ENCODE results near the gene ACOX1.

The ACOX1 gene

DNA sequence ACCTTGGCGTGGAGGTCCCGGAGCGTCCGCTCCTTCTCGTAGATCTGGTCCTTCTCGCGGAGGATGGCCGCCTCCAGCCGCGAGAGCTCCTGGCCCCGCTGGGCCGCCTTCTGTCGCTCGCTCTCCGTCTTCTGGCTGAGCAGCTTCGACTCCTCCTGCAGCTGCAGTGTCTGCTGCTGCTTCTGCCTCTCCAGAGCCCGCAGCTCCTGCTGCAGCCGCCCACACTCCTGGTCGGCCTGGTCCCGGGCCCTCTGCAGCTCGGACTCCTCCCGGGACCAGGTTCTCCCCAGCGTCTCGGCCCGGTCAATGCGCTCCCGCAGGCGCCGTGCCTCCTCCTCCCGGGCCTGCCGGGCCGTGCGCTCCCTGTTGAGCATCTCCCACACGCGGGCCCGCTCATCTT lies 29.2 kb upstream of the ACOX1 start:
- no peak for DNase-seq

DNA sequence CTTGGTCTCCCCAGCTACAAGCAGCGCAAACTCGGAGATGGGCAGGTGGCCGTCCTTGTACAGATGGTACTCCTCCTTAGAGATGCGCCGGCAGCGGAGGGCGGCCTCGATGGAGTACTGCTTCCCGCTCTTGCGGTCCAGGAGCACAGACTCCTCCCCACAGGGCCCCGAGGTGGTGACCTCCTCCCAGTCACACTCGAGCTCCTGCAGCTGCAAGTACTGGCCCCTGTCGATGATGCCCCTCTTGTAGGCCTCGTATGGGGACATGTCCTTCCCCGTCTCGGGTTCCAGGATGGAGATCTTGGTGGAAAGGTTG lies 28.8 kb upstream of the ACOX1 start:
- no peak for DNase-seq

DNA sequence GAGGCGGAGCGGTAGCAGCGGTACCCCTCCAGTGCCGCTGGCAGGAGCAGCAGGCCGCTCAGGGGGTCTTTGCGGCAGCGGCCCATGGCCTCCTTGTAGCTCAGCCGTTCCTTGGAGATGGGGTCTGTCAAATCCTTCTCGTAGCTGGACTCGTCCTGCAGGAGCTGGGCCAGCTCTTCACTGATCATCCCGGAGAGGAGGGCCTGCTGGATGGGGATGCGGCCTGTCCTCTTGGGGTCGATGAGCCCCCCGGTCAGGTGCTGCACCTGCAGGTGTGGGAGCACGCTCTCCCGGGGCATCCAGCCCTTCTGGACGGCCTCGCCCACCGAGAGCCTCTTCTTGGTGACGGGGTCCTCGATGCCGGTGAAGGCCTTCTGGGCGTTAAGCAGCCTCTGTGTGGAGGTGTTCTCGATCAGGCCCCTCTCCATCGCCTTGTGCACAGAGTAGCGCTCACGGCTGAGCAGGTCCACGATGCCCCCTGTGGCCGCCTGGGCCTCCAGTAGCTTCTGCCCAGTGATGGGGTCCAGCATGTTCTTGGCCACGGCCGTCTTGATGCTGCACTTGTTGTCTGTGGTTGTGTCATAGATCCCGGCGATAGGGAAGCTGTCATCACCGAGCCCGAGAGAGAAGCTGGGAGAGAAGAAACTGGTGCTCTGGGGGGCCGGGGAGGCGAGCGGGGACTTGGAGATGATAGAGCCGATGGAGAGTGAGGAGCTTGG lies 28.3 kb upstream of the ACOX1 start:
- DNase-seq, result no peak

DNA sequence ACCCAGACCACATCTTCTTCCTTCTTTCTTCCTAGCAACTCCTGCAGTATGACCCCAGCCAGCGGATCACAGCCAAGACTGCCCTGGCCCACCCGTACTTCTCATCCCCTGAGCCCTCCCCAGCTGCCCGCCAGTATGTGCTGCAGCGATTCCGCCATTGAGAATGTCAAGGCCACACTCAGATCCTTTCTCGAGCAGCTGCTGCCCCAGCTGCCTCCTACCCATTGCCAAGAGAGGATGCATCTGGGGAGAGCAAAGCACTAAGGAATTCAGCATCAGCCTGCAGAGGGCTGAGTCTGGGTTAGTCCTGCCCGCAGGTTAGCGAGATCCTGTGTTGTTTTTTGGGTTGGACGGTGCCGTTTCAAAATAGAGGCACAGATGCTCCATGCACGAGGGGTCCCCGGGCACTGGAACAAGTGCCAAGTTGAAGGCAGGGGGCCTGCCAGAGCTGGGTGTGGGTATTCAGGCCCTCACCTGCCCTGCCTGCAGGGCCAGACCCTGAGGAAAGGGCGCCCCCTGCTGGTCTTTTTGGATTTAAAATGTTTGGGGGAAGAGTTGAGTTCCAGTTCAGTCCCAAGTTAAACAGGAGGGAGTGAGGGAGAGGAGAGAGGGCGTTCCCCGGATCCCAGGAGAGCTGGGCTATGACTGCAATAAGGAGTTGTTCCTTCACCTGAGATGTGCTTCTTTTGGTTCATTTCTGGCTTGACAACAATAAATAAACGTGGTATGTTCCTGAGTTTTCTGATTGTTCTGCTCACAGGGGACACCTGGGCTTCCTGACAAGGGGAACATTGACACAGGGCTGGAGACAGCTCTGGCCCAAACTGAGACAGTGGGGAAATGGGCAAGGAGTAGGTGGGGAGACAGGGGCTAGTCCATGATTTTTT lies 26.5 kb upstream of the ACOX1 start:
- DNase-seq, result peak; percentile 96

DNA sequence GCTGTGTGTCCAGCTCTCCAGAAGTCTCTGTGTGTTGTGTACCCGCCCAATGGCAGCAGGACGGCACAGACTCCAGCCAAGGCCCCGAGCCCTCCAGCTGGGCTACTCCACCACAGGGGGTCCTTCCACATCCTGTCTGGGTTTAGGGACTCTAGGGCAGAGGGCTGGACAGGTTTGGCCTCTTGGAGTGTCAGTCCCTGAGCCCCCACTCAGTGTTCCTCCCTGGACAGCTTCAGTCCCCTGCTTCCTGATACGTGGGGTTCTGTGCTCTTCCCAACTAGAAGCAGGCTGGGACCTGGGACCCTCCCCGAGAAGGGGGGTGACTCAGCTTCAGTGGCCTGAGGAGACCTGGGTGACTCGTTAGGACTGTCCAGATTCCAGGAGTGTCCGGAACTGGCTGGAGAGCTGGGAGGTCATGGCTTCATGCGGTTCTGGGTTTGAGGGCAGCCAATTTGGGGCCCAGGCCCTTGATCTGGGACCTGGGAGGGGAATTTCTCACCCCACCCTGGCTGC lies 25.8 kb upstream of the ACOX1 start:
- DNase-seq, result no peak

DNA sequence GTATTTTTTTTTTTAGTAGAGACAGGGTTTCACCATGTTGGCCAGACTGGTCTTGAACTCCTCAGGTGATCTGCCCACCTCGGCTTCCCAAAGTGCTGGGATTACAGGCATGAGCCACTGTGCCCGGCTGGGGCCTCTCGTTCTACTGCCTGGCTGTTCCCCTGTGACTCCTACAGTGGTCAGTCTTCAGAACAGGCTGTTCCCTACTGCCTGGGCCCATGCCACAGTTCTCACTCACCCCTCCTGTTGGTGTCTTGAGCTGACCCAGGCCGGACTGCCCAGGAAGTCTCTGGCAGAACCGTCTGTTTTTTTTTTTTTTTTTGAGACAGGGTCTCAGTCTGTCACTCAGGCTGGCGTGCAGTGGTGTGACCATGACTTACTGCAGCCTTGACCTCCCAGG lies 24.9 kb upstream of the ACOX1 start:
- DNase-seq, result no peak

DNA sequence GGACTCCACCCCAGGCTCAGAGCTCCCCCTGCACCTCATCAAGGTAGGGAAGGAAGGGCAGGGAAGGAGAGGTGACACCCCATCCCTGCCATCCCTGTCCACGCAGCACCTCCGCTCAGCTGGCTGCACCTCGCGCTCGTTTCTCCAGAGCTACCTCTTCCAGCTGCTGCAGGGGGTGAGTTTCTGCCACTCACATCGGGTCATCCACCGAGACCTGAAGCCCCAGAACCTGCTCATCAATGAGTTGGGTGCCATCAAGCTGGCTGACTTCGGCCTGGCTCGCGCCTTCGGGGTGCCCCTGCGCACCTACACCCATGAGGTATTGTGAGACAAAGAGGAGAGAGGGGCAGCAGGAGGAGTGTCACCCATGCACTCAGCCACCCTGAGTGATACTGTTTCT lies 23.1 kb upstream of the ACOX1 start:
- no peak for DNase-seq

DNA sequence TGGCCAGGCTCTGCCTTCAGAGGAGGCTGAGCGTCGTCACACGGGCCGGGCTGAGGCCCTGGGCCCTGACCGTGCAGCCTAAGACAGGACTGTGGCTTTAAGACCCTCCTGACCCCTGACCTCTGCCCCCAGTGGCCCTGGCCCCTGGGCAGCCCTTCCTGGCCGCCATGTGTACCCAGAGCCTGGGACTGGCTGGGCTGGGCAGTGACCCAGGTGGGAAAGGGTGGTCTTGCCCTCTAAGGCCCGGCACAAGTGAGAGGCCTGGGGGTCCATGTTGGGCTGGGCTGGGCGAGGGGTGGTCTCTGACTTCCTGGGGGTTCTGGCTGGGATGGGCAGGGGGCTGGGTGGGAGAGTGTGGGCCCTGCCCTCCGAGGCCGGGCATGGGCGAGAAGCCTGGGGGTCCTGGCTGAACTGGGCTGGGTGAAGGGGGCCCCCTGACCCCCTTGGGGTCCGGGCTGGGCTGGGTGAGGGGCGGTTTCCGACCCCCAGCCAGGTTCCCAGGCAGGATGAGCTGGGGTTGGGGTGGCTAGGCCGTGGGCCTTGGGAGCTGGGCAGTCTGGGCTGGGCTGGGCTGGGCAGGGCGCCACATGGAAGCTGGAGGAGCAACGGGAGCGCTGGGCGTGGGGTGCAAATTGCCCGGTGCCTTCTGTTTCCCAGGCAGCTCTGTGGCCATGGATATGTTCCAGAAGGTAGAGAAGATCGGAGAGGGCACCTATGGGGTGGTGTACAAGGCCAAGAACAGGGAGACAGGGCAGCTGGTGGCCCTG lies 22.0 kb upstream of the ACOX1 start, which contains the start of gene CDK3:
CDK3 (plus strand) TSS at position 101 of the 767 bp plus-strand sequence; CDS start at position 672, 571 bp downstream.
- DNase-seq, result no peak

DNA sequence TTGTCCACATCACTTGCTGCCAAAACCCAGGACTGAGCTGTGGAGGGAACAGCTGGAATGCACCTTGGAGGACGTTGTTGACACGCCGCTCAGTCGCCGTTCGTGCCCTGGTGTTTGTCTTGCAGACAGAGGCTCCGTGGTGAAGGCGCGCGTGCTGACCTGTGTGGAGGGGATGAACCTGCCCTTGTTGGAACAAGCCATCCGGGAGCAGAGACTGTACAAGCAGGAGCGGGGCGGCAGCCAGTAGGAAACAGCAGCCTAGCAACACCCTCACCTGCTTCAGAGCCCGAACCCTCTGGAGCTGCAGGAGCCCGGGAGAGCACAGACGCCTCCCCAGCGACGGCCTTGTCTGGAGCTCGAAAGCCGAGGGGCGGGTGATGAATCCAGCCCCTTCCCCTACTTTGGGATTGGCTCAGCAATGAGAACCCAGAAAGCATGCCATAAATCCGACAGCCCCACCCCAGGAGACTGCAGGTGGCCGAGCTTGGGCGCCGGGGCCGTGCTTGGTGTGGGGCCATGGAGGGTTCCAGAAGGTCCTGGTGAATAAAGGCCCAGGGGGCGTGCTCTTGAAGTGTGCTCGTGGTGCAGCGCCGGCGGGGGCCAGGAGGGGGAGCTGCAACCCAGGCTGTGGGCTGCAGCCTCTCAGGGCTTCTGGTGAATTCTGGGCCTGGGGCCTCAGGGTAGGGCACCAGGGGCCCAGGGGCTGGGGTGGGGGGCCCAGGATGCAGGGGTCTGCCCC lies 21.2 kb upstream of the ACOX1 start:
- peak; percentile 85 for DNase-seq

DNA sequence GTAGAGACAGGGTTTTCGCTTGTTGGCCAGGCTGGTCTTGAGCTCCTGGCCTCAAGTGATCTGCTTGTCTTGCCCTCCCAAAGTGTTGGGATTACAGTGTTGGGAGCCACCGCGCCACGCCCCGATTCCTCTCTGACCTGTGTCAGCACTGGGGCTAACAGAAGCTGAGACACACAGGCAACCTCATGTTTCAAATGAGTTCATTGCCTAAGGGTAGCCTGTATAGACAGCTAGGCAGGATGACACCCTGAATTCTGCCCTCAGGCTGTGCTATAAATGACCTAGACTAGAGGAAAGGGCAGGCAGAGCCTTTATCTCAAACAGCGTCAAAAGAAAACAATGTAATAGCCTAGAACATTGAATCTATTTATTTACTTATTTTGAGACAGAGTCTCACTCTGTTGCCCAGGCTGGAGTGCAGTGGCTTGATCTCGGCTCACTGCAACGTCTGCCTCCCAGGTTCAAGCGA lies 19.4 kb upstream of the ACOX1 start:
- no peak for DNase-seq

DNA sequence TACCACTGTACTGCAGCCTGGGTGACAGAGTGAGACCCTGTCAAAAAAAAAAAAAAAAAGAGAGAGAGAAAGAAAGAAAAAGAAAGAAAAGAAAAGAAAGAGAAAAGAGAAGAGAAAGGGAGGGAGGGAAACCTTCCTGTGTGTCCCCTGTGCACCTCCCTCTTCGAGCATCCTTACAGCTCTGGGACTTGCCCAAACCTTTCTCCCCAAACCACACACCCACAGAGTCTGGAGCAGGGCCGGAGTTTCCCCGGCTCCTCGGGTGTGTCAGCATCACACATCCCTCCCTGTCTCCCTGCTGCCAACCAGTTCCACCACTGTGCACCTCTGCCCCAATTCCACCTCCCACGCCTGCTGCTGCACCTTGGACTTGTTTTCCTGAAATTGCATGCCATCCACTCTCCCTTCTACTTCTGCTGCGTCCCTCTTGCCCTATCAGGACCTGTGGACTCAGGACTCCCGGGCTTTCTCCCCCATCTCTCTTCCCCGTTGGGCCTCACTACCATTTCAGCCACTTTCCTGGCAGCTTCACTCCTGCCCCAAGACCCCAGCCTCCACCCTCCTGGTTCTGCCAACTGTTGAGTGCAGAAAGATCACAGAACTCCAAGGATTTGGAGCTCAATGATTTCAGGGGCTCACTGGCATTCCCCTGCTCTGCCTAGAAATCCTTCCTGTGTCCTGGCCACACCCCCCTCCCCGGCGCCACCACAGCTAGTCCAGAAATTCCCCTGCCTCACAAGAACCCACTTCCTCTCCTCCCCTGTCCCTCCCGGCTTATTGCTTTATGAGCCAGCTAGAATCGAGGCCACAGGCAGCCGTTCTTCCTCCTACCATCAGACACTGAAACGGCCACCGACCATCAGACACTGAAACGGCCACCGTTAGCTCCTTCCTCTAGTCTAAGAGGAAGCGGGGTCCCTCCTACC lies 18.0 kb upstream of the ACOX1 start:
- DNase-seq, result peak; percentile 51

DNA sequence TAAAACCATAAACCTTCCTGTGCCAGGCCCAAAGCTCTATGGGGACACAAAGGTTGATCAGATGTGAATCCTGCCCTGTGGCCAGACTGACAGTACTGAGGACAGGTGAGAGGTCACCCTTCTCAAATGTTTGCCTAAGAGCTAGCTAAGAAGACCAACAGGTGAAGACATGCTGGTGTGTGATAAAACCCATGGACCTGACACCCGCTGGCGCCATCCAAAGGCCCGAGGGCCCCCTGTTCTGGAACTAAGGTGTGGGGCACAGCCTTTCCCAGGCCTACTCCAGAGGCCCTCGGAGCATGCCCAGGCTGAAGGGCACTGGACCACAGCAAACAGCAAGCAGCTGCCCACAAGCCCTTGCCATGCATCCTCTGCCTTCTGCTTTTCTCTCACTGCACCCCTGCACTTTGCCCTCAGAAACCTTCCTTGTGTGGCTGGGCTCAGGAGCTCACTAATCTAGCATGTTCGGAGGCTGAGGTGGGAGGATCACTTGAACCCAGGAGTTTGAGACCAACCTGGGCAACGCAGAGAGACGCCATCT lies 16.5 kb upstream of the ACOX1 start:
- no peak for DNase-seq

DNA sequence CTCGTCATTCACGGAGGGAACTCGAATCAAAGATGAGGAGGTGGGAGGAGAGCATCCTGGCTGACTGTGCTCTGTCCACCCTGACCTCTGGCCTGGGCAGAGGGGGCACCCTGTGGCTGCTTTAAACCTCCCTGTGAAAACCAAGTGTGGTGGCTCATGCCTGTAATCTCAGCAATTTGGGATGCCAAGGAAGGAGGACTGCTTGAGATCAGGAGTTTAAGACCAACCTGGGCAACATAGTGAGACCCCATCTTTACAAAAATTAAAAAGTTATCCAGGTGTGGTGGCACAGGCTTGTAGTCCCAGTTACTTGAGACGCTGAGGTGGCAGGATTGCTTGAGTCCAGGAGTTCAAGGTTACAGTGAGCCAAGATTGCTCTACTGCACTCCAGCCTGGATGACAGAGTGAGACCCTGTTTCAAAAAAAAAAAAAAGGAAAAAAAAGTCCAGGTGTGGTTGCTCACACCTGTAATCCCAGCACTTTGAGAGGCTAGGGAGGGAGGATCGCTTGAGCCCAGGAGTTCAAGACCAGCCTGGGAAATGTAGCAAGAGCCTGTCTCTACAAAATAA lies 15.9 kb upstream of the ACOX1 start:
- DNase-seq, result no peak

DNA sequence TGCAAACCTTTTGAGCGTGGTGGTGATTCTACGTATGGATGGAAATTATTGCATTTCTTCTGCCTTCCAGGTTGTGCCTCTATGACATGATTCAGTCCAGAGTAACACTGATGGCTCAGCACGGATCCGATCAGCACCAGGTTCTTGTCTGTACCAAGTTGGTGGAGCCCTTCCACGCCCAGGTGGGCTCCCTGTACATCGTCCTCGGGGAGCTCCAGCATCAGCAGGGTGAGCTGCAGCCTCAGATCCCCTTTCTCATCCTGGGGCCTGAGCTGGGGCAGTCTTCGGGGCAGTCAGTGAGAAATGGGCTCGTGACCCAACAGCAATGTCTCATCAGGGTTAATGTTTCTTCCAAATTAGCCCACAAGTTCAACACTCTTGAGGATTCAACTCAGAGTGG lies 12.4 kb upstream of the ACOX1 start:
- DNase-seq, result no peak

DNA sequence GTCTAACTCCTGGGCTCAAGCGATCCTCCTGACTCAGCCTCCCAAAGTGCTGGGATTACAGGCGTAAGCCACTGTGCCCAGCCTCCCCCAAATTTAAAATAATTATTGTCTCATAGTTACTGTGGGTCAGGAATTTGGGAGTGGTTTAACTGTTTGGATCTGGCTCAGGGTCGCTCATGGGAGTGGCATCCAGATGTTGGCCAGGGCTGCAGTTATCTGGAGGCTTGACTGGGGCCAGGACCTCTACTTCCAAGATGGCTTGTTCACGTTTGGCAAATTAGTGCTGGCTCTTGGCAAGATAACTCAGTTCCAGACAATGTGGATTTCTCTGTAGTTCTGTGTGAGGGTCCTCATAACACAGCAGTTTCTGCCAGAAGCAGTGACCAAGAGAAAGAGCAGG lies 8.1 kb upstream of the ACOX1 start:
- no peak for DNase-seq

DNA sequence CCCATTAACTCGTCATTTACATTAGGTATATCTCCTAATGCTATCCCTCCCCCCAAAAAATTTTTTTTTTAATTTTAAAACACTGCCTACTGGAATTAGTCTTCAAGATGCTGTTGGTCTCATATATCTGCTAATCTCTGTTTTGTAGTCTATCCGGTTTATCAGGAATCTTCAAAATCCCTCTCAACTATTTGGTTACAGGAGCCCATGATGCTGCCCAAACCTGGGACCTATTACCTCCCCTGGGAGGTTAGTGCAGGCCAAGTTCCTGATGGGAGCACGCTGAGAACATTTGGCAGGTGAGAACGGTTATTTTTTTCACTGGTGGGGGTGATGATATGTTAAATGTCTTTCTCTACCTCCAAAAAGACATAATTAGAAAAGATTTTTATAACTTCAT lies 7.0 kb upstream of the ACOX1 start:
- no peak for DNase-seq

DNA sequence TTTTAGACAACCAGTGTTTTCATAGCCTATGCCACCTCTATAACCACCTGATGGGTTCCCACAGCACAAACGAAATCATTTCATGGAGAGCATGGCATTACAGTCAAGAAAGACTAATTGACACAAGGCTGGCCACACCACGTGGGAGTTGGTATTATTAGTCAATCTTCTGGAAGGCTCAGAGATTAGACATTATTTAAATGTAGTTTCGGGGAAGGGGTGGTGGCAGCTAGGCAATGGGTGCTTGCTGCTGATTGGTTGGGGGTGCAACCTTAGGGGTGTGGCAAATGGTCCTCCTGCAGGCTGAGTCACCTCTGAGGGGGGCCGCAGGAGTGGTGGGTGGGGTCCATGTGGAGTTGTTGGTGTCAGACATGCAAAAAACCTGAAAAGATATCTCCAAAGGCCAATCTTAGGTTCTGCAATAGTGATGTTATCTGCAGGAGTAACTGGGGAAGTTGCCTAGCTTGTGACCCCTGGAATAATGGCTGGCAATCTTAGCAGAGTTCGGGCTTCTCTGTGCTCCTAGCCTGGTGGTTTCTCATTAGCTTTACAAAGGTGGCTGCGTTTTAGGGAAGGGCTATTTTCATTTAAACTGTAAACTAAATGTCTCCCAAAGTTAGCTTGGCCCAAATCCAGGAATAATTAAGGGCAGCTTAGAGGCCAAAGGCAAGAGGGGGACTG lies 4.7 kb upstream of the ACOX1 start:
- no peak for DNase-seq

DNA sequence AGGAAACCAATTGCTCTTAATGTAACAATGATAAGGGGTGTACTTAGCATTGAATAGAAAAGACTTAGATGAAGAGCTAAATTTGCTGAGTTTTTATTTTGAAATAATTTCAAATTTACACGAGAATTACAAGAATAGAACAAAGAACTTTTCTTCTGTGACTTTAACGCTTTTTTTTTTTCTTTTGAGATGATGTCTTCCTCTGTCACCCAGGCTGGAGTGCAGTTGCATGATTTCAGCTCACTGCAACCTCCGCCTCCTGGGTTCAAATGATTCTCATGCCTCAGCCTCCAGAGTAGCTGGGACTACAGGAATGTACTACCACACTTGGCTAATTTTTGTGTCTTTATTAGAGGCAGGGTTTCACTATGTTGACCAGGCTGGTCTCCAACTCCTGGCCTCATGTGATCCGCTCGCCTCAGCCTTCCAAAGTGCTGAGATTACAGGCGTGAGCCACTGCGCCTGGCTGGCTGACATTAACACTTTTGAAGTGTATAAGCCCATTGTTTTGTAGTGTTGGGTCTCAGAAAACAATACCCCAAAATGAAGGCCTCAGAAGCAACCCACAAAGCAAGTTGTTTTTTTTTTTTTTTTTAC lies 2.2 kb upstream of the ACOX1 start:
- no peak for DNase-seq

DNA sequence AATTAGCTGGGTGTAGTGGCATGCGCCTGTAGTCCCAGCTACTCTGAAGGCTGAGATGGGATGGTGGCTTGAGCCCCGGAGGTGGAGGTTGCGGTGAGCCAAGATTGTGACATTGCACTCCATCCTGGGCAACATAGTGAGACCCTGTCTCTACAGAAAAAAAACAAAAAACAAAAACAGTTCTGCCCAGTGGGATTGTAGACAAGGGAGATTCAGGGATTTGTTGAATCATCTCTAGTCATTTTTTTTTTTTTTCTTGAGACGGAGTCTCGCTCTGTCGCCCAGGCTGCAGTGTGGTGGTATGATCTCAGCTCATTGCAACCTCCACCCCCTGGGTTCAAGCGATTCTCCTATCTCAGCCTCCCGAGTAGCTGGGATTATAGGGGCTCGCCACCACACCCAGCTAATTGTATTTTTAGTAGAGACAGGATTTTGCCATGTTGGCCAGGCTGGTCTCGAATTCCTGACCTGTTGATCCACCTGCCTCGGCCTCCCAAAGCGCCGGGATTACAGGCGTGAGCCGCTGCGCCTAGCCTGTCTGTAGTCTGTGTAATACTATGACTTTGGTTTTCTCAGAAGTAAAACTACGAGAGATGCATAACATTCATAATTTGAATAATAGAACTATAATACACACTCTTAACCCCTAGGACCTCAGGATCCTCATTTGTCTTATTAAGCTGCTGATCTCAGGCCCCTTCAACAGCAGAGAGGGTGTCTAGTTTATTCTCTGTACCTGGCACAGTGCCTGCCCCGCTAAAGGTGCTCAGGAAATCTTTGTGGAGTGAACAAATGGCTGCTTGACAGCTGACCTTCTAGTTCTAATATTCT lies 1.4 kb upstream of the ACOX1 start:
- DNase-seq, result no peak
